ENCODE data around the gene DYNC2LI1. TPM values are rescaled to one million over a fixed set of nuclear protein-coding genes. Genes with fewer than 3 reads are reported as not detected.
A peak's percentile ranks its signal among the peaks of the same experiment; 100 is the strongest.

The DYNC2LI1 gene
- total RNA-seq, 3 donors from 2014 or later, result 15.3 to 19.0 (median 18.1) TPM

DNA sequence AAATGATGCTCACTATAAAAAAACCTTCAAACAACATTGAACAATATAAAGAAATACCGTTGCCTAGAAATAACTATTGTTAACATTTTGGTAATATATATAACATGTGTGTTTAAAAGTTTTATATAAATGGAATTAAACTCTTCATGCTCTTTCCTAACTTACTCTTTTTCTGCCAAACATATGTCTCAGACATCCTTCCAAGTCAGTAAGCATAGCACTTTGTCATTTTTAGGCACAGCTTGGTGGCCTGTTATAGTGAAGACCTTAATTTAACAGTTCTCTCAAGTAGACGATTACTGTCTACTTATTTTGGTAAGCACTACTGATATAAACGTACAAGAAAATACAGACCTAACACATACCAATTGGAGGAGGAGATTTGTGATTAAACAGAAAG lies 40.9 kb downstream of the DYNC2LI1 start:
- H3K4me3 ChIP-seq, result no peak overlapping the region
- ATAC-seq (no peak), DNase-seq (no peak)
- intact Hi-C loops (cut with DNase I, micrococcal nuclease), result no loop called here
- no peaks in the 10 kb centered on the region for H3K36me3 ChIP-seq (ENCODE audit: low read depth)
- H3K4me1 ChIP-seq (ENCODE audit: low read depth), result peaks cover 7% of the 10 kb centered on the region
- TF ChIP-seq, protein P1, sequence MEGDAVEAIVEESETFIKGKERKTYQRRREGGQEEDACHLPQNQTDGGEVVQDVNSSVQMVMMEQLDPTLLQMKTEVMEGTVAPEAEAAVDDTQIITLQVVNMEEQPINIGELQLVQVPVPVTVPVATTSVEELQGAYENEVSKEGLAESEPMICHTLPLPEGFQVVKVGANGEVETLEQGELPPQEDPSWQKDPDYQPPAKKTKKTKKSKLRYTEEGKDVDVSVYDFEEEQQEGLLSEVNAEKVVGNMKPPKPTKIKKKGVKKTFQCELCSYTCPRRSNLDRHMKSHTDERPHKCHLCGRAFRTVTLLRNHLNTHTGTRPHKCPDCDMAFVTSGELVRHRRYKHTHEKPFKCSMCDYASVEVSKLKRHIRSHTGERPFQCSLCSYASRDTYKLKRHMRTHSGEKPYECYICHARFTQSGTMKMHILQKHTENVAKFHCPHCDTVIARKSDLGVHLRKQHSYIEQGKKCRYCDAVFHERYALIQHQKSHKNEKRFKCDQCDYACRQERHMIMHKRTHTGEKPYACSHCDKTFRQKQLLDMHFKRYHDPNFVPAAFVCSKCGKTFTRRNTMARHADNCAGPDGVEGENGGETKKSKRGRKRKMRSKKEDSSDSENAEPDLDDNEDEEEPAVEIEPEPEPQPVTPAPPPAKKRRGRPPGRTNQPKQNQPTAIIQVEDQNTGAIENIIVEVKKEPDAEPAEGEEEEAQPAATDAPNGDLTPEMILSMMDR (IDR thresholded peaks at IDR 0.05), result no peak
- H3K9me3 ChIP-seq, result no peaks in the 10 kb centered on the region

GRCh38 chr2:43818761-43819160 lies 44.9 kb downstream of the DYNC2LI1 start:
- H3K36me3 ChIP-seq (ENCODE audit: low read depth), result no peaks in the 10 kb centered on the region
- DNase-seq, result peak; percentile 72 to 83 (median 79)
- H3K4me3 ChIP-seq, result no peak overlapping the region
- TF ChIP-seq, protein P1 (IDR thresholded peaks at IDR 0.05), result no peak
- intact Hi-C loops (cut with DNase I, micrococcal nuclease), result no loop called here
- no peaks in the 10 kb centered on the region for H3K9me3 ChIP-seq
- H3K4me1 ChIP-seq (ENCODE audit: low read depth), result peaks cover 11% of the 10 kb centered on the region
- peak; percentile 93 for ATAC-seq

- Histone ChIP-seq H3K36me3 (ENCODE audit: low read depth) (no peaks in the 10 kb centered on the region), H3K9me3 (no peaks in the 10 kb centered on the region), H3K4me1 (ENCODE audit: low read depth) (peaks cover 11% of the 10 kb centered on the region), H3K4me3 (no peak overlapping the region)
- peak; percentile 84 for ATAC-seq
- peak in 1 of 3 donors; percentile 31 for DNase-seq
- TF ChIP-seq, protein P1 (IDR thresholded peaks at IDR 0.05), result no peak
- intact Hi-C loops (cut with DNase I, micrococcal nuclease), result no loop called here
These were observed 45.8 kb downstream of the DYNC2LI1 start for GRCh38 chr2:43819491-43820163.

DNA sequence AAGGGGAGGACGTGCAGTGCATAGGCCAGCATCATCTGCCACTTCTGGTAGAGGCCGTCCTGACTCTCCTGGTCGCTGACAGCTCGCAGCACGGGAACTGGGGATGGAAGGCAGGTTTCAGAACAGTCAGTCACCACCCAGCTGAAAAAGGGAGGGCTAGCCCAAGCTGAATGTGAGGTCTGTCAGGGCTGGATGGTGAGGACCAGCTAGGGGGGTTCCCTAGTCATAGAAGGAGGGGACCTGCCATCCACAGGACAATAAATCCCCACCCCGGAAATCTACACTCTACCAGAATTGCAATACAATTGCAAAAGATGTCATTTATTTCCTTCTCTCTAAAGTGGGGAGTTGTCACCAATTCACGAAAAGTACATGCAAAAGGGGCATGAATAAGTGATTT lies 49.0 kb downstream of the DYNC2LI1 start:
- no peak for DNase-seq

GRCh38 chr2:43823751-43824150 lies 49.9 kb downstream of the DYNC2LI1 start:
- TF ChIP-seq, protein P1 (IDR thresholded peaks at IDR 0.05), result no peak
- Histone ChIP-seq H3K4me3 (no peak overlapping the region), H3K9me3 (no peaks in the 10 kb centered on the region), H3K36me3 (ENCODE audit: low read depth) (no peaks in the 10 kb centered on the region), H3K4me1 (ENCODE audit: low read depth) (peaks cover 11% of the 10 kb centered on the region)
- ATAC-seq (no peak), DNase-seq (no peak)
- intact Hi-C loops (cut with DNase I, micrococcal nuclease), result no loop called here

More for the DNA sequence above, 49.0 kb downstream of the DYNC2LI1 start:
- Histone ChIP-seq H3K36me3 (ENCODE audit: low read depth) (no peaks in the 10 kb centered on the region), H3K4me3 (no peak overlapping the region), H3K4me1 (ENCODE audit: low read depth) (peaks cover 11% of the 10 kb centered on the region), H3K9me3 (no peaks in the 10 kb centered on the region)
- ATAC-seq, result no peak
- TF ChIP-seq, protein P1 (IDR thresholded peaks at IDR 0.05), result no peak
- intact Hi-C loops (cut with DNase I, micrococcal nuclease), result no loop called here
